ENCODE measurements around the gene ESR1. TPM values are rescaled to one million over a fixed set of nuclear protein-coding genes. Genes with fewer than 3 reads are reported as not detected.

The ESR1 gene
- polyA plus RNA-seq, 1 donor (not counting 4 experiments of a cell fraction or from before 2014, with no cell fraction given), result 0.22 TPM

GRCh38 chr6:151835396-151835795, 27.9 kb downstream of the ESR1 start:
- H3K9ac ChIP-seq (ENCODE audit: control insufficient read depth, extremely low read depth, insufficient read depth, low read length), result no peak overlapping the region
- no peak for TF ChIP-seq EZH2 (IDR thresholded peaks at IDR 0.05; ENCODE audit: low read length)
- no peak for TF ChIP-seq CTCF (optimal IDR thresholded peaks at IDR 0.05 in 1 of 3, IDR thresholded peaks at IDR 0.05 in 1 of 3, conservative IDR thresholded peaks at IDR 0.05 in 1 of 3; ENCODE audit: extremely low read depth in 1 of 3, insufficient read depth in 2 of 3, low read length in 3 of 3)
- H3K9me1 ChIP-seq (ENCODE audit: control insufficient read depth, extremely low read depth, insufficient read depth, low read length), result no peaks in the 10 kb centered on the region

GRCh38 chr6:151837223-151837622, 29.7 kb downstream of the ESR1 start:
- no peaks in the 10 kb centered on the region for H3K9me3 ChIP-seq (ENCODE audit: control insufficient read depth, low read depth, low read length)
- H3K36me3 ChIP-seq (ENCODE audit: control insufficient read depth in 2 of 2, extremely low read depth in 1 of 2, insufficient read depth in 2 of 2, low read length in 2 of 2), result no peaks in the 10 kb centered on the region
- H2AFZ ChIP-seq (ENCODE audit: control insufficient read depth, low read length), result no peak overlapping the region
- H3K9me1 ChIP-seq (ENCODE audit: control insufficient read depth, extremely low read depth, insufficient read depth, low read length), result no peaks in the 10 kb centered on the region
- H3K9ac ChIP-seq (ENCODE audit: control insufficient read depth, extremely low read depth, insufficient read depth, low read length), result no peak overlapping the region
- no peaks in the 10 kb centered on the region for H3K79me2 ChIP-seq (ENCODE audit: control insufficient read depth, insufficient read depth, low read length)
- no peak for FAIRE-seq
- no peak overlapping the region for H3K4me3 ChIP-seq (ENCODE audit: control insufficient read depth in 2 of 3, extremely low read depth in 1 of 3, insufficient read depth in 2 of 3, low read depth in 1 of 3, low read length in 3 of 3)
- H3K27me3 ChIP-seq (ENCODE audit: control insufficient read depth, extremely low read depth, insufficient read depth, low read length), result no peaks in the 10 kb centered on the region
- dilution Hi-C loops (cut with MboI; ENCODE audit: extremely low pct_ligation_motif_present, low sequenced_read_pairs), result no loop called here
- H3K4me1 ChIP-seq (ENCODE audit: control insufficient read depth, extremely low read depth, insufficient read depth, low read length), result no peaks in the 10 kb centered on the region
- no peak for TF ChIP-seq CTCF (optimal IDR thresholded peaks at IDR 0.05 in 1 of 3, IDR thresholded peaks at IDR 0.05 in 1 of 3, conservative IDR thresholded peaks at IDR 0.05 in 1 of 3; ENCODE audit: extremely low read depth in 1 of 3, insufficient read depth in 2 of 3, low read length in 3 of 3)
- no peak for TF ChIP-seq EZH2 (IDR thresholded peaks at IDR 0.05; ENCODE audit: low read length)
- DNase-seq (ENCODE audit: low read depth, low spot score), result no peak
- no peak overlapping the region for H3K27ac ChIP-seq (ENCODE audit: control insufficient read depth, insufficient read depth, low read length)
- H3K4me2 ChIP-seq (ENCODE audit: control insufficient read depth, extremely low read depth, insufficient read depth, low read depth, low read length), result no peak overlapping the region
- H4K20me1 ChIP-seq (ENCODE audit: control insufficient read depth, extremely low read depth, insufficient read depth, low read length), result no peaks in the 10 kb centered on the region

More at GRCh38 chr6:151835396-151835795, 27.9 kb downstream of the ESR1 start:
- Histone ChIP-seq H3K27ac (ENCODE audit: control insufficient read depth, insufficient read depth, low read length) (no peak overlapping the region), H2AFZ (ENCODE audit: control insufficient read depth, low read length) (no peak overlapping the region), H3K4me3 (ENCODE audit: control insufficient read depth in 2 of 3, extremely low read depth in 1 of 3, insufficient read depth in 2 of 3, low read depth in 1 of 3, low read length in 3 of 3) (no peak overlapping the region), H3K4me1 (ENCODE audit: control insufficient read depth, extremely low read depth, insufficient read depth, low read length) (no peaks in the 10 kb centered on the region), H3K4me2 (ENCODE audit: control insufficient read depth, extremely low read depth, insufficient read depth, low read depth, low read length) (no peak overlapping the region), H3K27me3 (ENCODE audit: control insufficient read depth, extremely low read depth, insufficient read depth, low read length) (no peaks in the 10 kb centered on the region), H4K20me1 (ENCODE audit: control insufficient read depth, extremely low read depth, insufficient read depth, low read length) (no peaks in the 10 kb centered on the region), H3K9me3 (ENCODE audit: control insufficient read depth, low read depth, low read length) (no peaks in the 10 kb centered on the region), H3K79me2 (ENCODE audit: control insufficient read depth, insufficient read depth, low read length) (no peaks in the 10 kb centered on the region), H3K36me3 (ENCODE audit: control insufficient read depth in 2 of 2, extremely low read depth in 1 of 2, insufficient read depth in 2 of 2, low read length in 2 of 2) (no peaks in the 10 kb centered on the region)
- FAIRE-seq (no peak), DNase-seq (ENCODE audit: low read depth, low spot score) (no peak)
- dilution Hi-C loops (cut with MboI; ENCODE audit: extremely low pct_ligation_motif_present, low sequenced_read_pairs), result no loop called here

Measured in keratinocyte (primary cell).